C4-2B (cell line): ENCODE data around the gene MDFI.

Experiments used
- CTCF ChIP-seq: fragments of 450-650 bp; conservative IDR thresholded peaks from 2 replicates; pipeline ENCODE4 v1.5.1; 2017; ENCODE audit warnings: mild to moderate bottlenecking
- ZFX ChIP-seq: fragments of 450-650 bp; IDR thresholded peaks from 2 replicates; pipeline ENCODE4 v1.6.1; 2017

GRCh38 chr6:41663568-41663967 lies 25.3 kb downstream of the MDFI start:
- TF ChIP-seq CTCF (no peak), ZFX (no peak)
